Tongue (tissue), 2 donors: ENCODE data around the gene MXRA5. TPM values are rescaled to one million over a fixed set of nuclear protein-coding genes. Genes with fewer than 3 reads are reported as not detected.
"Not testable (repeated sequence)": the region's sequence is repeated elsewhere in the genome, so short reads cannot be mapped to it uniquely, and the experiment has no call there.

Source experiments
- DNase-seq: peaks from one replicate; pipeline ENCODE4 v3.0.0-alpha.2; 2015
- total RNA-seq: library from RNA; depleted of rRNA; stranded (reverse); fragments of >200 nt; gene quantifications from one replicate; pipeline ENCODE4 v1.2.3, GENCODE V29; 2014

MXRA5 gene
- total RNA-seq, 1 donor from 2014 or later: 103 TPM

GRCh38 chrX:3343569-3343968, 2.9 kb downstream of the MXRA5 start:
- DNase-seq: peak; percentile 16

DNA sequence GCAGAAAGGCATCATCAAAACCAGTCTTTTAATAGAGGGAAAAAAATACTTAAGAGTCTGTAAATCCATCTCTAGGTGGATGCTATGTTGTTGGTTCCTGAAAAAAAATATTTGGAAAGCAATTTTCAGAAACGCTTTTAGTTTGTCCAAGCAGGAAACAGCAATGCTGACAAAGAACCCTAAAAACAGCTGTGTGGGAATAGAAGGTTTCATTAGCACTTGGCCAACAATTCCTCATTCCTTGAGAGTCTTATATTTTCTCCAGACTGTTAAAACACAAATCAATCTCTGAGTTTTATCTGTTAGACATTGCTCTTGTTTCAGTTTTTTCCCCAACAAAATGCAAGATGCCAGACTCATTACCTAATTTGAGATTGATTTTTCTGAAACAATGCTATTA, 6.4 kb downstream of the MXRA5 start:
- DNase-seq: peak; percentile 9

DNA sequence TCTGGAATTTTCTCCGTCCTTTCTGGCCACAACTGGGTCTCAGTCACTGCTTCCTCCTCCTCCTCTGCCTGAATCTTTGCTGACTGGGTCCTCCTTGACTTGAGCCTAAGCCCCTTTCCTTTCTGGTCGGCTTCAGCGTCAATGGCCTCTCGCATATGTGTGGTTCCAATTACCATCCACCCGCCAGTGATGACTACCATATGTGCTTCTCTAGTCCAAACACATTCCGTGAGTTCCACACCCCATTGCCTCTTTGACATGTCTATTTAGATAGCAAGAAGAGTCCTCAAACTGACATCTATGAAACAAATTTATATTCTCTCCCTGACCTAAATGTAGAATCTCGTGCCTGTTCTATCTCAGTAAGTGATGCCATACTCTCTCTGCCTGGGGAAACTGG, 19.8 kb downstream of the MXRA5 start:
- DNase-seq: peak; percentile 36

GRCh38 chrX:3320471-3321046, 25.9 kb downstream of the MXRA5 start:
- no peak for DNase-seq

- no peak for DNase-seq
These were observed 29.2 kb downstream of the MXRA5 start for GRCh38 chrX:3317191-3317718.

GRCh38 chrX:3312109-3312508, 34.3 kb downstream of the MXRA5 start:
- DNase-seq: no peak

DNA sequence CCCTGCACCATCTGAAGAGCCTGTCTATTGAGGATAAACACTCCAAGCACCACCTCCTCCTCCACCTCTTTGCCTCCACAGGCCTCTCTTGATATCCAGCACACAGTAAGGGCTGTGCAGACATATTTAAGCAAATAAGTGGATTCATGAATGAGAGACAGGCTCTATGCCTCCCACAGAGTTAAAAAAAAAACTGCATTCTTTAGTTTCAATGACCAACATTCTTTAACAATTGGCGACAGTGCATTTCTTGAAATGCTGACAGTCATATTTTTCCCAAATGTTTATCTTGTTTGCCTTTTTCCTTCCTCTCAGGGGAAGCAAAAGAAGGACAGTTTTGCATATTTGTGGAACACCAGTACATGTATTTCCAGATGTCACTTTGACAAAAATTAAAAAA, 38.6 kb downstream of the MXRA5 start:
- DNase-seq: no peak

GRCh38 chrX:3299636-3300035, 46.8 kb downstream of the MXRA5 start:
- no peak for DNase-seq

DNA sequence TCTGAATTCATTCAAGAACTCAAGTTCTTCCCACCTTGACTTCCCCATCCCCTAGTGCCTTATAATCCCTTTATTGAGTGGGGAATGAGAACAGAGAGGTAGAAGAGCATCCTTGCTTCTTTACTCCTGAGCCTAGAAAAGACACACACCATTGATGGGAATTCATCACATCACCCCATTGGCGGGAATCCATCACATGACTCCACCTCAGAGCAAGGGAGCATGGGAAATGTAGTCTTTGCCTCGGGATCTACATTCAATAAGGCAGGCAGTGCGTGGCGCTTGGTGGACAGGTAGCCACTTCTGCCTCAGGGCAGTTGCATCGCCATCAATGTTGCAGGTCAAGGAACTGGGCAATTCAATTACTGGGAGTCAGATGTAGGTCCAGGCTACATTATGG, 50.7 kb downstream of the MXRA5 start:
- no peak for DNase-seq

GRCh38 chrX:3293251-3293650, 53.2 kb downstream of the MXRA5 start:
- no peak for DNase-seq

DNA sequence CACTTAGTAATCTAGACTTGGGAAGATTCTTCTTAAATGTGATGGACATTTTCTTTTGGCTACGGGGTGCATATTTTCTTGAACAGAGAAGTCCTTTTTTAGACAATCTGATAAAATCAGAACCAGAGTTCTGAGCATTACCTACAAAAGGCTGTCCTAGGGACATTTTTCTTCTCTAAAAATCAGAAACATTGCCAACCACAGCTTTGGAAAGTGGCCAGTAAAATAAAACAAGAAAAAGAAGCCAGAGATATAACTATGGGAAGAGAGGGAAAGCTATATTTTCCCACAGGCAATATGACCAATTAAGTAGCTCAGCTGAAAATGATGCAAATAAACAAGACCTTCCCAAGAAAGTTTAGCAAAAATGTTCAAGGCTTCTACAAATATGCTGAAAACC, 55.9 kb downstream of the MXRA5 start:
- no peak for DNase-seq

DNA sequence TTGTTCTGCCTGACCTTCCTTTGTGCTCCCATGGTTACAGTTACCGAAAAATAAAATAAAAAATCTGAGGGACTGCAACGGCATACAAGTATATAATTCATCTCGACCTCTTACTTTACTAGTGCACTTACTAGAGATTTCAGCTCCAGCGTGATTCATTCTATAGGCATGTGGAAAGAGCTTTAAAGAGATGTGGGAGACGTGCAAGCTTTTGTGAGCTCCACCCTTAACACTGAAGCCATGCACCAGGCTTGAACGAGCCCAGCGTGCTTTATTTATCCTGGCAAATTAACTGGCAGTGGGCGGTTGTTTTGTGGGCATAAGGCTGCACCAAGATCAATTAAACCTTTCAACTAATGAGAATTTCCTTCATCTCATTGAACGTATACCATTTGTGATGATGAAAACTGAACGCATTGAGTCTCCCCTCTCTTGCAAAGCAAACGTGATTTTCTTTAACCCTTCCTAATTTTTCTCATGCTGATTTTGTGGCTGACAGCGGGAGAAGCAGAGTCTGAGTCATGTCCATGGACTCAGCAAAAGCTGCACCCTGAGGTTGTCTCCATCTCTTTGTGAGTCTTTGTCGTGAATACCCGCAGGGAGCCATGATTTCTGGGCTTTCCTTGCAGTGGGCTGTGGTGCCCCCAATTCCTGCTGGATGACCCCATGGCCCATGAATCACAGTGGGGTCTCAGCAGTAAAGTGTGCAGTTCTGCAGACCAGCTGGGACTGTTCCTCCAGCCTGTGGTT, 60.1 kb downstream of the MXRA5 start:
- DNase-seq: peak; percentile 23

DNA sequence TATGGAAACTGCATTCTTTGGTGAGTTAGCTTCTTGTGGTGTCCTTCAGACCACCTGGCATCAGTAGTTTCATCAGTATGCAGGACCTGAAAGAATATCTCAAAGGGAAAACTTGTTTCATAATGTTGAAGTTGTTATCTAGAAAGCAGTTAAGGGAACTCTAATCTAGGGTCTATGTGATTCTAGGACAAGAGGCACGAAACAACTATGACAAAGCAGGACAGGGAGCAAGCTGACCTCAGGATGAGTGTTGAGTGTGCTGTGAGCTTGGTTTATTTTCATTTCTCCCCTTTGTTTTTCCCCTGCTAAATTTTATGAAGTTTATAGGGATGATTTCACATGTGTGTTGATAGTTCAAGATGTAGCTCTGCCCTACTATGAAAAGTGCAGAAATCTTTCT, 65.7 kb downstream of the MXRA5 start:
- DNase-seq: no peak

- not testable (repeated sequence) for DNase-seq
These were observed 72.8 kb downstream of the MXRA5 start for GRCh38 chrX:3273668-3274067.

GRCh38 chrX:3271834-3272186, 74.6 kb downstream of the MXRA5 start:
- DNase-seq: peak; percentile 36

DNA sequence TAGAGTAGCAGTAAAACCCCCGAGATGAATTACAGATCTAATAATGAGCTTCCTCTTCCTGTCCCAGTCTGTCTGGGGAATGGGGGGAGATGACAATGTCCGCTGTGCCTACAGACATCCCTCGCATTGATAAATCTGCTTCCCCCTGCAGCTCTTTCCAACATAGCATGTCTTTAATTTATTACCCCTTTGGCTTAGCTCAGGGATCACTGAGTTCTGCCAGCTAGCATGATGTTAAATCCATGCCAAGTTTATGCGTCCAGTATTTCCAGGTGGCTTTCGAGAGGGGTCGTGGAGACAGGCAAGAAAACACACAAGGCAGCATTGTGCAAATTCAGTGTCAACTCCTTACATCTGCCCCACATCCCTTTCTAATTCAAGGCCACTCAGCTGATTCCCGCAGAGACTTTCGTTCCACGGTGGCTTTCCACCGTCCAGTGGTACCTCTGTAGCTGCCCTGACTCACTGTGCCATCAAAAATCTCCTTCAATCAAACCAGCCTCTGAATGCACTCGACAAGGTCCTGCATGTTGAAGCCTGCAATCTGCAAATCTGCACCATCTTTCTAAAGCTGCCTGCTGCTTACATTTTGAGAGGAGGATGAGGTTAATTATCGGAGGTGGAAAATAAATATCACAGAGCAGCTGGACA, 75.1 kb downstream of the MXRA5 start:
- no peak for DNase-seq

DNA sequence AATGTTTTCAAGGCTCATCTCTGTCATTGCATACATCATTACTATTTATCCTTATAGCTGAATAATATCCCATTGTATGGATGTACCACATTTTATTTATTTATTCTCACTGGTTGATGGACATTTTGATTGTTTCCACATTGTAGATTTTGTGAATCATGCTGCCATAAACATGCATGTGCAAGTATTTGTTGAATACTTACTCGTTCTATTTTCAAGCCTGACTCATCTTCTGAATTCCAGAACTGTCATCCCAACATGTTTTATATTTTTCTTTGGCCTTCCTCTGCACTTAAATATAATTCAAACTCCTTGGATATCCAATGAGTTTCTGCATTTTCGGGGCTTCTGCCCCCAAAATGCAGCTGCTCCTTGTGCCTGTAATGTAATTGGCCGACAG, 77.6 kb downstream of the MXRA5 start:
- peak; percentile 45 for DNase-seq

DNA sequence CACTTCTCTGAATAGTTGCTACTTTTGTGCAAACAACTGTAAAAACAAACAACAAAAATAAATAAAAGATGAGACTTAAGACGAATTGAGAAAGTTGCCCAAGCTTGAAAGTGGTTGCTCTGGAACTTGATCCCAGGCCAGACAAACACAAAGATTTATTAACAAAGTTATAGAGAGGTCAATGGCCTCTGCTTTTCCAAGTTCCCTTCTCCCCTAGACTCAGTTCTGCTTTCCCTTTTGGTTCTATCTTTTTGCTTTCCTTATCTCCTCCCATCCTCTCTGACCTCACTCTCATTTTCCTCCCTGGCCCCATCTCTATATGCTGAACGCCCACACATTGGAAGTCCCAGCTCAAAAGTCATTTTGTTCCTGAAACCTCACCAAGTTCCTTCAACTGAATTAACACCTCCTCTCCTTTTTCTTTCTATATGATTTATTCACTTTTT, 82.7 kb downstream of the MXRA5 start:
- no peak for DNase-seq

DNA sequence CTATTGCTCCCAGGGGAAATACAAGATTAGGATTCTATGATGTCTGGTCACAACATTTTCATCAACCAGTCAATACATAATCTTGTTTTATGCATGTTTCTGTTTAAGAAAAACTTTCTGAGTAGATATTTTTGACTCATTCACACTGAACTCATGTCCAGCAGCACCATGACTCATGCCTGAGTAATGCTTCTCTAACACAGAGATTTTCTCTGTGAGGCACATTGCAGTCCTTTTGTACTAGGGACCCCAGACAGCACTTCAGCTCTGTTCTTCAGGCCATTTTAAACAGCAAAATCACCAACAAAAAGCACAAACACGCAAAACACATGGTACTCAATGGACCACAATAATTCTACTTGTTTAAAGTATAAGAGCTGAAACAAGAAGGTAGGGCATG, 83.6 kb downstream of the MXRA5 start:
- no peak for DNase-seq
